GDM1 (cell line): ENCODE data around the gene IFNAR1.

Experiments
- DNase-seq: peaks from one replicate; lab custom pipeline; 2025; lab: John Stamatoyannopoulos, UW

IFNAR1 gene

GRCh38 chr21:33324291-33325221, at the start of gene IFNAR1:
Gene IFNAR1, plus strand, starts transcription at chr21:33324970. Its CDS starts 86 bp downstream, at chr21:33325056.
- peak; percentile 99 for DNase-seq

GRCh38 chr21:33278721-33279120, 46.0 kb upstream of the IFNAR1 start:
- DNase-seq = no peak

GRCh38 chr21:33279330-33279820, 45.4 kb upstream of the IFNAR1 start:
- no peak for DNase-seq

GRCh38 chr21:33281096-33281652, 43.6 kb upstream of the IFNAR1 start:
- DNase-seq = no peak

GRCh38 chr21:33283203-33283602, 41.6 kb upstream of the IFNAR1 start:
- DNase-seq = no peak

GRCh38 chr21:33286076-33286475, 38.7 kb upstream of the IFNAR1 start:
- no peak for DNase-seq

GRCh38 chr21:33286600-33287456, 37.9 kb upstream of the IFNAR1 start:
- no peak for DNase-seq

GRCh38 chr21:33289199-33289819, 35.5 kb upstream of the IFNAR1 start:
- no peak for DNase-seq

- DNase-seq = no peak
Observed at GRCh38 chr21:33290441-33290840, 34.3 kb upstream of the IFNAR1 start.

- DNase-seq = no peak
Observed at GRCh38 chr21:33291686-33292085, 33.1 kb upstream of the IFNAR1 start.

- no peak for DNase-seq
Observed at GRCh38 chr21:33292724-33293123, 32.0 kb upstream of the IFNAR1 start.

GRCh38 chr21:33293136-33293535, 31.6 kb upstream of the IFNAR1 start:
- no peak for DNase-seq

GRCh38 chr21:33293811-33294216, 31.0 kb upstream of the IFNAR1 start:
- DNase-seq = no peak

GRCh38 chr21:33296156-33296555, 28.6 kb upstream of the IFNAR1 start:
- no peak for DNase-seq

- no peak for DNase-seq
Observed at GRCh38 chr21:33299181-33299752, 25.5 kb upstream of the IFNAR1 start.

GRCh38 chr21:33300701-33301631, 23.8 kb upstream of the IFNAR1 start:
- peak; percentile 54 for DNase-seq

GRCh38 chr21:33301632-33302002, 23.2 kb upstream of the IFNAR1 start:
- DNase-seq = no peak

- no peak for DNase-seq
Observed at GRCh38 chr21:33302055-33302454, 22.7 kb upstream of the IFNAR1 start.

GRCh38 chr21:33302796-33303195, 22.0 kb upstream of the IFNAR1 start:
- no peak for DNase-seq

GRCh38 chr21:33305344-33305671, 19.5 kb upstream of the IFNAR1 start:
- DNase-seq = no peak

- no peak for DNase-seq
Observed at GRCh38 chr21:33305938-33306337, 18.8 kb upstream of the IFNAR1 start.
